GM20431 (cell line): ENCODE measurements around the gene ERCC4.

Source experiments
- in situ Hi-C: fragments of 300-500 bp; cut with MseI, MboI; formaldehyde crosslinking; loops from one replicate; pipeline ENCODE4 v1.15.0; 2020; ENCODE audit warnings: low sequenced_read_pairs; ENCODE audit not compliant: unreplicated experiment

The ERCC4 gene

DNA sequence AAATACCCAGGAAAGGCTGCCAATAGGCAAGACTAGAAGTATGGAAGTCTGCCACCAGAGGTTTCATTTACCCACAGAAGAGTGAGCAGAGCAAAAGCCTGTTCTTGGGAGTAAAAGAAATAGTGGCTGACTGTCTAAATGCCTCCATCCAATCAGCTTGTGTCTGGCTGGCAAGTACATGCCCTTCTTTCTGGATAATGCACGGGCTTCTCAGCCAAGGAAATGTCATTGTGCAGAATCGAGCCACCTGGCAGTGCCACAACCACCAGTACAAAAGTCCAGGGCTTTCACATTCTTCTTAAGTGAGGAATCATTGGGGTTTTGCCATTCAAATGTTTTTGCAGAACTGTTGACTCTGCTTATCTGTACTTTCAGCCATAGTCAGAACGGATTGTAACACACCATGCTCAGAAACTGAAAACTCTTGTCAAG lies 10.1 kb upstream of the ERCC4 start:
- in situ Hi-C loops = no loop called here

DNA sequence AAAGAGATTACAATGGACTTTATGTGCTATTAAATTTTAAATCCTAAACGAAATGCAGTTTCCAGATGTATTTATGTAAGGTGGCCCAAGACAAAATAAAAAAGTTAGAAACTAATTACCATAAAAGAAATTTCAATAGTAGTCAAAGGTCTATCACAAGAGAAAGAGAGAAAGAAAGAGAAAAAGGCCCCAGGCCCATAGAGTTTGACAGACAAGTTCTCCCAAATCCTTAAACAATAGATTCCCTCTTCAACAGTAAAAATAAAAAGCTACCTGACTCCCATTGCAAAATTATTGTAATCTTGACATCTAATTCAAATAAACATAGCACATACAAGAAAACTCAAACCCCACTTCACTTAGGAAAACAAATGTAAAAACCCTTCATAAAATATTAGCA lies 8.6 kb upstream of the ERCC4 start:
- in situ Hi-C loops = no loop called here

DNA sequence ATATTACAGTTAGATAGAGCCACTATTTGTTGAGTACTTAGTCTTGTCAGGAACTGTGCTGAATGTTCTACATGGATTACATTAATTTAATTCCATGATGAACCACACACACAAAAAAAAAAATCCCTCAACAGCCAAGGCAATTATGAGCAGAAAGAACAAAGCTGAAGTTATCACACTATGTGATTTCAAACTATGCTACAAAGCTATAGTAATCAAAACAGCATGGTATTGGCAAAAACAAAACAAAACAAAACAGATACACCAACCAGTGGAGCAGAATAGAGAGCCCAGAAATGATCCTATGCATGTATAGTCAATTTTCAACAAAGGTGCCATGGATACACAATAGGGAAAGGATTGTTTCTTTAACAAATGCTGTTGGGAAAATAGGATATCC lies 8.1 kb upstream of the ERCC4 start:
- in situ Hi-C loops = no loop called here

DNA sequence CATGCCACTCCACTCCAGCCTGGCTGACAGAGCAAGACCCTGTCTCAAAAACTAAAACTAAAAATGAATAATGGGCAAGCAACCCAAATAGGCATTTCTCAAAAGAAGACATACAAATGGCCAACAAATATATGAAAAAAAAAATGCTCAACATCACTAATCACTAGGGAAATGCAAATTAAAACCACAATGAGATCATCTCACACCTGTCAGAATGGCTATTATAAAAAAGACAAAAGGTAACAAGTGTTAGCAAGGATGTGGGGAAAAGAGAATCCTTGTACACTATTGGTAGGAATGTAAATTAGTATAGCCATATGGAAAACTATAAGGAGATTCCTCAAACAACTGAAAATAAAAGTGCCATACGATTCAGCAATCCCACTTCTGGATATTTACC lies 7.1 kb upstream of the ERCC4 start:
- in situ Hi-C loops = no loop called here

DNA sequence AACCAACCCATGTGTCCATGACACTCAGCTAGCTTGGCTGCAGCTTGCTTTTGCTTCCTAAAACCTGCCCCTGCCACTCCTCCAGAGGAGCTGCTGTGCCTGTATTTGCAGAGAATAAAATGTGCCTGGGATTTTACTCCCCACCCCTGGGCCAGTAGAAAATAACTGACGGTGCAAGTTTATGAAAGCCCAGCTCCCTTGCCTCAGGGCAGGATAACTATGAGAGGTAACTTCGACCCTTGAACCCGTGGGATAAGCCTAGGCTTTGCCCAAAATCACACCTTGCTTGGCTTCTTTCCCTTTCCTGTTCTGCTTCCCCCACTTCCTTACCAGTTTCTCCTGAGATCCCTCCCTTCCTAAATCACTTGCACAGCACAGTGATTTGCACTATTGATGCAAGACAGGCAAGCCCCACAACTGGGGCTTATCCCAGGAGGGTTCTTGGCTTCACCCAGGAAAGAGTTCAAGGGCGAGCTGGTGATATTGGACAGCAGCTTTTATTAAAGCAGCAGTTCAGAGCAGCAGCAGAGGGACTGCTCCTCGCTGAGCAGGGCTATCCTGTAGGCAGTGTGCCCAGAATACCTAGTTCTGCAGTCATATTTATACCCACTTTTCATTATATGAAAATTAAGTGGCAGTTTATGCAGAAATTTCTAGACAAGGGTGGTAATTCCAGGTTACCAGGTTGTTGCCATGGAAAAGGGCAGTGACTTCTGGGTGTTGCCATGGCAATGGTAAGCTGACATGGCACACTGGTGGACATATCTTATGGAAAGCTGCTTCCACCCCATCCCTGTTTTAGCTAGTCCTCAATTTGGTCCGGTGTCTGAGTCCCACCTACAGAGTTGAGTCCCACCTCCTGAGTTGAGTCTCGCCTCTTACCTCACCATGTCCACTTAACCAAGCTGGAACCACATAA lies 6.3 kb upstream of the ERCC4 start:
- in situ Hi-C loops = no loop called here

DNA sequence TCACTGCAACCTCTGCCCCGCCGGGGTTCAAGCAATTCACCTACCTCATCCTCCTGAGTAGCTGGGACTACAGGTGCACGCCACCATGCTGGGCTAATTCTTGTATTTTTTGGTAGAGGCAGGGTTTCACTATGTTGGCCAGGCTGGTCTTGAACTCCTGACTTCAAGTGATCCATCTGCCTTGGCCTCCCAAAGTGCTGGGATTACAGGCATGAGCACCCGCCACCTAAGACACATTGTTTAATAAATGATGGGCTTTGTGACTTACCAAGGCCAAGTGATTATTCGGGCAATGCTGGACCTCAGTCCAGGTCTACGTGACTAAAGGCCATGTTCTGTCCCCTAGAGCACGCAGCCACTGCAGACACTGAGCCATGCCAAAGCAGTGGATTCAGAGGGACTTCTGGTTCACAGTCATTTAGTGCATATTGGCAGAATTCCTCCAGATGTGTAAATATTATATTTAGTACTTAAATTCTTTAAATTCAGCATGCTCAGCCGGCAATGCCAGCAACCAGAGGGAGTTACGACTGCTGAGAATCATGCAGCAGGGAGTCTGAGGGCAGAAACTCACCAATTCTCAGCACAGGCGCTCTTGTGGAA lies 4.8 kb upstream of the ERCC4 start:
- in situ Hi-C loops = no loop called here

DNA sequence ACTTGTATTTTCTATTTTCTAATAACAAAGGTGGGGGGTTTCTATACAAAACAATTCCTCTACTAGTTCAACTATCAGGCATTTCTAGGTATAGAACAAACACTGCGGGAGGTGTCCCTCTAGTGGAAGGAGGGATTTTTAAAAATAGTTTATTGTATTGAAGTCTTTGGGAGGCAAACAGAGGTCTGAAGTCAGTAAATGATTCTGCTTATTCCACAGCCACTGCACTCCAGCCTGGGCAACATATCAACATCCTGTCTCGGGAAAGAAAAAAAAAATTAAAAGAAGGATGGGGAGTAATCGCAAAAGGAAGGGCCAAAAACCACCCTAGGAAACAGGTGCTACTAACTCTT lies 648 bp upstream of the ERCC4 start:
- in situ Hi-C loops = no loop called here

DNA sequence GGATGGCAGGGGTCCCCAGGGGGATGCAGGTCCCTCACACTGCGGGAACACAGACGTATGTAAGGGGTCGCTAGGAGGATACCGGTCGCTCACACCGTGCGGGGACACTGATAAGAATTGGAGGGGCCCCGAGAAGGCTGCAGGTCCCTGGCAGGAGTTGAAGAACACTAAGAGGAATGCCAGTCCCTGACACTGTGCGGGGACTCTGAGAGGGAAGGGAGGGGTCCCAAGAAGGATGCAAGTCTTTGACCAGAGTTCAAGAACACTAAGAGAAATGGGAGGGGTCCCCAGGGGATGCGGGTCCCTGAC lies 510 bp downstream of the ERCC4 start:
- in situ Hi-C loops = loop anchor here (10.0 kb wide), 2 partner anchors 144 to 354 kb away; no protein-coding TSS in a partner anchor

DNA sequence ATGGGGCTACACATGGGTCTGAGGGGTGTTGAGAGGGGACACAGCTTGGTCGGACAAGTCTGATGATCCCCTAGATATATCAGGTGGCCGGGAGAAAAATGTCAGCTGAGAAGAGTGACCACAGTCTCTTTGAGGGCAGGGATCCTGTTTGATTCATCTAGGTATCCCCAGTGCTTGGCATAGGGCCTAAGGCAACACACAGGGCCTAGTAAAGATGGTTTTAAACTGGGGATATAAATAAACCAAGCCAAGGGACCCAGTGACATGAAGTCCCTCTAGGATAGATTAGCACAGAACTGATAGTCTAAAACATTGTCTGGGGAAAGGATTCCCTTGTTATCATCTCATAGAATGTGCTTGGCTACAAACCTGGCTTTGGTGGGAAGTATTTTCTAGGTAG lies 1.4 kb downstream of the ERCC4 start:
- in situ Hi-C loops = loop anchor here (10.0 kb wide), 2 partner anchors 143 to 353 kb away; no protein-coding TSS in a partner anchor

DNA sequence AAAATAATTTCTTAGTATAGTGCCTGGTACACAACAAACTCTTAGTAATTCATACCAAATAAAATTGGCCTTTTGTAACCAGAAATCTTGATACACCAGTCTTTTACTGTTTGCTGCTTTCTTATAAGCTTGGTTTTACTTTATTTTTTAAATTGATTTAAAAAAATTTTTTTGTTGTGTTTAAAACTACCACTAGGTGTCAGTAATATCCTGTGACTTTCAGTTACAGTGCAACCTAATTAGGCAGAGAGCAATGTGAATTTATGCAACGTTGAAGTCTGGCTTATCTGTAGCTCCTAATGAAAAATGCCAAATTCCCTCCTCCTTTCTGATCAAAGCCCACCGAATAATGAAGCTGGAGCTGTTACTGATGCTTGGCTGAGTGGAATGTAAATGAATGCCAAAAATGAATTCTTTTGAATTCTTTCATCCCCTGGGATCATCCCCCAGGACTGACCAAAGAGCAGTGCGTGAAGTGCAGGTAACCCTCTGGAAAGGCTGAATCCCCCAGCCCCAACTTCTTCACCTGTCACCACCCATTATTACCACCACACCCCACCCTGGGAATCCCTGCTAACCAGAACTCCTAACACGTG lies 3.8 kb downstream of the ERCC4 start:
- in situ Hi-C loops = loop anchor here (10.0 kb wide), 2 partner anchors 141 to 351 kb away; no protein-coding TSS in a partner anchor

DNA sequence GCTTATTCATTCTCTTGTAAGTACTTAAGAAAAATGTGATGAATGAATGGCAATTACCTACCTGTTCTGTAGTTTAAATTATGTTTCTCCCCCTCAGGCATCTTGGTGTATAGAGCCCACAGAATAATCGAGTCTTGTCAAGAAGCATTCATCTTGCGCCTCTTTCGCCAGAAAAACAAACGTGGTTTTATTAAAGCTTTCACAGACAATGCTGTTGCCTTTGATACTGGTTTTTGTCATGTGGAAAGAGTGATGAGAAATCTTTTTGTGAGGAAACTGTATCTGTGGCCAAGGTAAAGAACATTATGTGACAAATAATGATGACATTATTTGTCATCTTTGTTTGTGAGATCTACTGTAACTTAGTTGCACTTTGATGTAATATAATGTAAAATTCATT lies 6.5 kb downstream of the ERCC4 start:
- in situ Hi-C loops = loop anchor here (10.0 to 25.0 kb wide), 3 partner anchors 138 to 611 kb away; no protein-coding TSS in a partner anchor

DNA sequence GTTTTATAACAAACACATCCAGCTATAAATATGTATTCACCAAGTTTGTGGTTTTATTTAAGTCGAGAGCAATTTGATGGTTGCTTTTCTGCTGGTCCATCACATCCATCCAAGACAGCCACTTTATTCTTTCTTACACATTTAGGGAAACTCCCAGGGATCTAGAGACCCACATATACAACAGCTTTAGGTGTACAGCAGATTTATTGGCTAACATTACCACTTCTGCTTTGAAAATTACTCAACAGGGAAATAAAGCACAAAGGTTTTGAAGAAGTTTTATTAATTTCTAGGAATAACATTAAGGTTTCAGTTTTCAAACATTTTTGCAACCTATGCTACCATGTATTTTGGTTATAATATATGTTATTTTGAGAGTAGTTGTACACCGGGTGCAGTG lies 6.9 kb downstream of the ERCC4 start:
- in situ Hi-C loops = loop anchor here (10.0 to 25.0 kb wide), 3 partner anchors 138 to 610 kb away; no protein-coding TSS in a partner anchor

DNA sequence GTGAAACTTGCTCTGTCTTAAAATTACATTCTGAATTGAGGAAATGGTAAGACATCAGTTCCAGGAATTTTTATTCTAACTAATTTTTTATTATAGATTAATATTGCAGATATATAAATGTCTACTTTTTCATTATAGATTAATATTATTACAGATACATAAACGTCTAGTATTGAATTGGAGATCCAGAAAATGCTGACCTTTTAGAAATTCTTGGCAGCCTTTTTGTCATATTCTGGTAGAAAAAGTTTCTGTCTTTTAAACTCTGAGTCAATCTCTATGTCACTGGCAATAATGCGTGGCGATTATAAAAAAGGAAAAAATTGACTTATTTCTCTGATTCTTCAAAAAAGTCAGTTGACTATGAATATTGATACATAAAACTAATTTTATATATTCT lies 8.7 kb downstream of the ERCC4 start:
- in situ Hi-C loops = loop anchor here (10.0 to 25.0 kb wide), 3 partner anchors 136 to 609 kb away; no protein-coding TSS in a partner anchor

DNA sequence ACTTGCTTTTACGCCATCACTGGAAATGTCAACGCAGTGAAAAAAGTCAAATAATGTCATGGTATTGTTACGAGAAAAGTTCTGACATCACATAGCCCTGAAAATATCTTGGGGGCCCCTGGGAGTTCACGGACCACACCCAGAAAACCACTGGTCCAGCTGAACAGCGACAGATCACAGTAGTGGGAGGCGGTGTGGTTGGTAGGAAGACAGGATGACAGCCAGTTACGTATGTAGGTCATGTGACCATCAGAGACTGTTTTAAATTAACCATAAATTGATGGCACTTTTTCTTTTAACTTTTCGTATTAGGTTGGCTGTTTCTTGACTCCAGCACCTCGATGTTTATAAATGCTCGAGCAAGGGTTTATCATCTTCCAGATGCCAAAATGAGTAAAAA lies 11.9 kb downstream of the ERCC4 start:
- in situ Hi-C loops = loop anchor here (25.0 kb wide), 1 partner anchor 605 kb away; no protein-coding TSS in a partner anchor

DNA sequence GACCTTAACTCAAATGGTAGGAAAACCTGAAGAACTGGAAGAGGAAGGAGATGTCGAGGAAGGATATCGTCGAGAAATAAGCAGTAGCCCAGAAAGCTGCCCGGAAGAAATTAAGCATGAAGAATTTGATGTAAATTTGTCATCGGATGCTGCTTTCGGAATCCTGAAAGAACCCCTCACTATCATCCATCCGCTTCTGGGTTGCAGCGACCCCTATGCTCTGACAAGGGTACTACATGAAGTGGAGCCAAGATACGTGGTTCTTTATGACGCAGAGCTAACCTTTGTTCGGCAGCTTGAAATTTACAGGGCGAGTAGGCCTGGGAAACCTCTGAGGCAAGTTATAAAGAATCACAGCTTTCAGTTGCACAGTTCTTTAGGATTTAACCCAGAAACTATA lies 15.5 kb downstream of the ERCC4 start:
- in situ Hi-C loops = loop anchor here (25.0 kb wide), 1 partner anchor 602 kb away; no protein-coding TSS in a partner anchor

DNA sequence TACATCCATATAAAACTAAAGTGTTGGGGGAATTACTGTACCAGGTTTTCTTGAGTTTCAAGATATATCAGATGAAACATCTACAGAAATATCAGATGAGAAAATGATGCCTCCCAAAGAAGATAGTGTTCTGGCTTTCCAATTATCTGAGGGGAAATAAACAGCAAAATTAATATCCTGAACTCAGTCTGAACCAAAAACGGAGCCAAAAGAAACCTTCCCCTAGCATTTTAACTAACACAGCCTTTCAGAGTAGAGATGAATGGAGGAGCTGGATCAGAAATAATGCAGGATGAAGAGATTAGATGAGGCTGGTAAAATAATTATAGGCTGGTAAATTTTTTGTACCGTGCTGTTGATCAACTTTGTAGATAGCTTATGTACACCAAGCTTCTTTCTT lies 16.2 kb downstream of the ERCC4 start:
- in situ Hi-C loops = loop anchor here (25.0 kb wide), 1 partner anchor 601 kb away; no protein-coding TSS in a partner anchor

DNA sequence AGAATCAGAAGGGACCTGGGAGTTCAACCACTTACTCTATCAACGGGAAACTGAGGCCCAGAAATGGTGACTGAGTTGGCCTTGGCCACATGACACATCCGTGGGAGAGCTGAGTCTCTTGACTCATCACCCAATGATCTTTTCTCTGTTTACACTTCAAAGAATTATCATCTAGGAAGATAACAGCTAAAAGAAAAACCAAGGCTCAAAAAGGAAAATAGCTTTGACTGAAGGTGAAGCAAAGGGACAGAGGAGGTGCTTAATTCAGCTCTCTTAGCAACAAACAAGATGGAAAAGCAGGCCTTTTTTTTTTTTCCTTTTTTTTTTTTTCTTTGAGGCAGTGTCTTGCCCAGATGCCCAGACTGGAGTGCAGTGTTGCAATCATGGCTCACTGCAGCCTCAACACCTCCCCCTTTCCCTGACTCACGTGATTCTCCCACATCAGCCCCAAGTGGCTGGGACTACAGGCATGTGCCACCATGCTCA lies 16.7 kb downstream of the ERCC4 start:
- in situ Hi-C loops = loop anchor here (25.0 kb wide), 1 partner anchor 601 kb away; no protein-coding TSS in a partner anchor

DNA sequence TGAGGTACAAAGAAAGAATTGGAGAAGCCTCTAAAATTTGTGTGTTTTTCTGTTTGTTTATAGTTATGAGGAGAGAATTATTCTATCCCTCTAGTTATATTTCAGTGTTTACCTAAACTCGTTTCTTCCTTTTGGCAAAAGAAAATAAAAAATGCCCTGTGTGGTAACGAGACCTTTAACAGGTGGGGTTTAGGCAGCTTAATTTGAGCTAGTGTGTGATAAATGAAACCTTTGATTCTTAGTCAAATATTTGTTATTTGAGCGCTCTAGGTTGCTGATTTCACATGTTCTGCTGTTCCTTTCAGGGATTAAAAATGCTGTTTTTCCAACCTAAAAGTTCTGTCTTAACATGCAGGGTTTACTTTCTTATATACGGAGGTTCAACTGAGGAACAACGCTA lies 17.5 kb downstream of the ERCC4 start:
- in situ Hi-C loops = loop anchor here (25.0 kb wide), 1 partner anchor 600 kb away; no protein-coding TSS in a partner anchor

DNA sequence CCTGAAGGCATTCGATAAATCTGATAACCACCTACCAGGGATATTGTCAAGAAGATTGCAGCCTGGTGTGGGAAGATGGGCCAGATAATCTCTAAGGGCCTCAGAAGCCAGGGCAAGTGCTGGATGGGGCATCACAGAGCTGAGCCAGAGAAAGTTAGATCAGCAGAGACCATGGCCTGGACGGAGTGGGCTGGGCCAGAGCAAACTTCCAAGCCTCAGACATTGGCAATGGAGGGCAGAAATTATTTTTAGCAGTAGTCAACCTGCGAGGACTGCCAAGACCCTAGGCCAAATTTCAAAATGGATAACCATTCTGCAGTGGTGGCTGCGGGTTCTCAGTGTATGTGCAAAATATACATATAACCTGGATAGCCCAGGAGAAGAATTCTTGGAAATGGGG lies 18.5 kb downstream of the ERCC4 start:
- in situ Hi-C loops = loop anchor here (25.0 kb wide), 1 partner anchor 599 kb away; no protein-coding TSS in a partner anchor

DNA sequence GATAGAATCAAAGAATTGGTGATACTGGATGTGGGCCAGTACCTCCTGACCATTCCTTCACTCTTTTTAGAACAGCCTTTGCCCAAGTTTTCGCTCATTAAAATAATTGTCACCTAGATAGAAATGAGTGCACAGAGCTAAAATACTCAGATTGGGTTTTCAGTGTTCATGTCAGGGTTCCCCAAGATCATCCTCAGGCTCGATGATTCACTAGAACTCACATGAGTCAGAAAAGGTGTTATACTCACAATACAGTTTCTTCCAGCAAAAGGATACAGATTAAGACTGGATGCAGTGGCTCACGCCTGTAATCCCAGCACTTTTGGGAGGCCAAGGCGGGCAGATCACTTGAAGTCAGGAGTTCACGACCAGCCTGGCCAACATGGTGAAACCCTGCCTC lies 19.9 kb downstream of the ERCC4 start:
- in situ Hi-C loops = loop anchor here (25.0 kb wide), 1 partner anchor 597 kb away; no protein-coding TSS in a partner anchor
